Nephron (organoid): ENCODE measurements around the gene CD163L1.
A peak's percentile ranks its signal among the peaks of the same experiment; 100 is the strongest.

Experiments
- H3K27ac Mint-ChIP-seq, 3 experiments: 2 replicates each; pipeline ENCODE4 v1.8.0; 2020; ENCODE audit warnings: mixed read lengths in 3 of 3, mild to moderate bottlenecking in 2 of 3, moderate library complexity in 1 of 3
- H3K27me3 Mint-ChIP-seq: 2 replicates; pipeline ENCODE4 v1.8.0; 2021; ENCODE audit warnings: low read depth, mild to moderate bottlenecking, moderate library complexity, mixed read lengths
- H3K36me3 Mint-ChIP-seq: 2 replicates; pipeline ENCODE4 v1.8.0; 2020; ENCODE audit warnings: low read depth, mixed read lengths
- H3K4me1 Mint-ChIP-seq: 2 replicates; pipeline ENCODE4 v1.8.0; 2020; ENCODE audit warnings: mixed read lengths
- H3K4me3 Mint-ChIP-seq, 3 experiments: 2 replicates each; pipeline ENCODE4 v1.8.0; 2020; ENCODE audit warnings: mild to moderate bottlenecking in 3 of 3, mixed read lengths in 3 of 3, moderate library complexity in 2 of 3
- H3K9me3 Mint-ChIP-seq: 2 replicates; pipeline ENCODE4 v1.8.0; 2020; ENCODE audit warnings: mixed read lengths
- CTCF ChIP-seq, 3 experiments: fragments of 200-600 bp; sonication (generic); IDR thresholded peaks; one replicate each; pipeline ENCODE4 v1.5.0; 2021; ENCODE audit warnings: antibody characterized with exemption in 3 of 3; ENCODE audit not compliant: unreplicated experiment in 3 of 3

The CD163L1 gene

GRCh38 chr12:7472060-7472459 lies 28.1 kb upstream of the CD163L1 start:
- no peaks in the 10 kb centered on the region for H3K4me1 Mint-ChIP-seq
- H3K36me3 Mint-ChIP-seq: no peaks in the 10 kb centered on the region
- H3K4me3 Mint-ChIP-seq: no peak overlapping the region
- no peak for TF ChIP-seq CTCF (IDR thresholded peaks at IDR 0.05; ENCODE audit: unreplicated experiment in 3 of 3)
- peaks cover 18% of the 10 kb centered on the region for H3K9me3 Mint-ChIP-seq
- no peak overlapping the region for H3K27ac Mint-ChIP-seq
- H3K27me3 Mint-ChIP-seq: peaks cover under 1% of the 10 kb centered on the region

GRCh38 chr12:7460375-7461259 lies 16.7 kb upstream of the CD163L1 start:
- H3K9me3 Mint-ChIP-seq: no peaks in the 10 kb centered on the region
- no peak overlapping the region for H3K4me3 Mint-ChIP-seq
- peaks cover 5% of the 10 kb centered on the region for H3K27me3 Mint-ChIP-seq
- no peaks in the 10 kb centered on the region for H3K4me1 Mint-ChIP-seq
- TF ChIP-seq CTCF (IDR thresholded peaks at IDR 0.05; ENCODE audit: unreplicated experiment in 3 of 3): peak; percentile 88 to 95 (median 91)
- no peaks in the 10 kb centered on the region for H3K36me3 Mint-ChIP-seq
- H3K27ac Mint-ChIP-seq: no peak overlapping the region

- Mint-ChIP-seq H3K27ac (no peak overlapping the region), H3K27me3 (peaks cover 5% of the 10 kb centered on the region), H3K4me3 (no peak overlapping the region), H3K4me1 (no peaks in the 10 kb centered on the region), H3K9me3 (no peaks in the 10 kb centered on the region), H3K36me3 (no peaks in the 10 kb centered on the region)
- no peak for TF ChIP-seq CTCF (IDR thresholded peaks at IDR 0.05; ENCODE audit: unreplicated experiment in 3 of 3)
These were observed 16.0 kb upstream of the CD163L1 start for GRCh38 chr12:7459973-7460372.

GRCh38 chr12:7451756-7452155 lies 7.8 kb upstream of the CD163L1 start:
- no peak for TF ChIP-seq CTCF (IDR thresholded peaks at IDR 0.05; ENCODE audit: unreplicated experiment in 3 of 3)
- H3K4me3 Mint-ChIP-seq: no peak overlapping the region
- no peaks in the 10 kb centered on the region for H3K27me3 Mint-ChIP-seq
- H3K9me3 Mint-ChIP-seq: no peaks in the 10 kb centered on the region
- no peaks in the 10 kb centered on the region for H3K36me3 Mint-ChIP-seq
- H3K27ac Mint-ChIP-seq: no peak overlapping the region
- H3K4me1 Mint-ChIP-seq: no peaks in the 10 kb centered on the region

- TF ChIP-seq CTCF (IDR thresholded peaks at IDR 0.05; ENCODE audit: unreplicated experiment in 3 of 3): no peak
- H3K4me1 Mint-ChIP-seq: no peaks in the 10 kb centered on the region
- H3K36me3 Mint-ChIP-seq: no peaks in the 10 kb centered on the region
- H3K27ac Mint-ChIP-seq: no peak overlapping the region
- H3K27me3 Mint-ChIP-seq: no peaks in the 10 kb centered on the region
- no peak overlapping the region for H3K4me3 Mint-ChIP-seq
- H3K9me3 Mint-ChIP-seq: no peaks in the 10 kb centered on the region
These were observed 6.7 kb upstream of the CD163L1 start for GRCh38 chr12:7450667-7451066.

GRCh38 chr12:7448099-7448498 lies 4.1 kb upstream of the CD163L1 start:
- no peak for TF ChIP-seq CTCF (IDR thresholded peaks at IDR 0.05; ENCODE audit: unreplicated experiment in 3 of 3)
- no peak overlapping the region for H3K4me3 Mint-ChIP-seq
- H3K27me3 Mint-ChIP-seq: no peaks in the 10 kb centered on the region
- H3K4me1 Mint-ChIP-seq: no peaks in the 10 kb centered on the region
- no peak overlapping the region for H3K27ac Mint-ChIP-seq
- H3K36me3 Mint-ChIP-seq: no peaks in the 10 kb centered on the region
- no peaks in the 10 kb centered on the region for H3K9me3 Mint-ChIP-seq
